Measurements from ENCODE around the gene SHISA7. TPM values are rescaled to one million over a fixed set of nuclear protein-coding genes. Genes with fewer than 3 reads are reported as not detected.
"Not testable (repeated sequence)": the region's sequence is repeated elsewhere in the genome, so short reads cannot be mapped to it uniquely, and the experiment has no call there.

SHISA7 gene
- total RNA-seq, 2 experiments from 2014 or later: not detected

DNA sequence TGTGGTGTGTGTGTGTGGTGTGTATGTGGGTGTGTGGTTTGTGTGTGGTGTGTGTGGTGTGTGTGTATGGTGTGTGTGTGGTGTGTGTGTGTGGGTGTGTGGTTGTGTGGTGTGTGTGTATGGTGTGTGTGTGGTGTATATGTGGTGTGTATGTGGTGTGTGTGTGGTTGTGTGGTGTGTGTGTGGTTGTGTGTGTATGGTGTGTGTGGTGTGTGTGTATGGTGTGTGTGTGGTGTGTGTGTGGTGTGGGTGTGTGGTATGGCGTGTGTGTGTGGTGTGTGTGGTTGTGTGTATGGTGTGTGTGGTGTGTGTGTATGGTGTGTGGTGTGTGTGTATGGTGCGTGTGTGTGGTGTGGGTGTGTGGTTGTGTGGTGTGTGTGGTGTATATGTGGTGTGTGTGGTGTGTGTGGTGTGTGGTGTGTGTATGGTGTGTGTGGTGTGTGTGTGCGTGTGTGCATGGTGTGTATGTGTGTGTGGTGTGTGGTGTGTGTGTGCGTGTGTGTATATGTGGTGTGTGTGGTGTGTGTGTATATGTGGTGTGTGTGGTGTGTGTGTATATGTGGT, 8.7 kb downstream of the SHISA7 start:
- peaks cover 51% of the 10 kb centered on the region for H3K27me3 Mint-ChIP-seq (ENCODE audit: low read depth)
- H3K4me3 Mint-ChIP-seq: no peak overlapping the region
- no peaks in the 10 kb centered on the region for H3K9me3 Mint-ChIP-seq
- no peaks in the 10 kb centered on the region for H3K36me3 Mint-ChIP-seq (ENCODE audit: low read depth)
- CTCF ChIA-PET: no interaction called here
- DNase-seq: no peak
- intact Hi-C loops (cut with micrococcal nuclease): no loop called here
- H3K4me1 Mint-ChIP-seq (ENCODE audit: low read depth): no peaks in the 10 kb centered on the region
- no peak overlapping the region for H3K27ac Mint-ChIP-seq

DNA sequence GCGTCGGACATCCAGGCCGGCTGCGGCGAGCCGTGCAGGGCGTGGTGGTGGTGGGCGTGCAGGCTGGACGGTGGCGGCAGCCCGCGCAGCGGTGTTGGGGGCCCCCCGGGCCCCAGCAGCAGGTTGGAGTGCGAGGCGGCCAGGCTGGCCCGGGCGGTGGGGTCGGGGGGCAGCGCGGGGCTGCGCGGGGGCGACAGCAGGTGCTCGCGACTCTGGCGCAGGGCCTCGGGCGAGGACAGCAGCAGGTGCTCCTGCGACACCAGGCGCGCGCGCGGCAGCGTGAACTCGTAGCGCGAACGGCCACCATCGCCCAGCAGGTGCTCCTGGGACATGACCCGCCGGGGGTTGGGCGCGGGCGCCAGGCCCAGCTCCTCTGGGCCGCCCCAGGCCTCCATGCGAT, 9.8 kb downstream of the SHISA7 start:
- Mint-ChIP-seq H3K27me3 (ENCODE audit: low read depth) (peaks cover 43% of the 10 kb centered on the region), H3K27ac (no peak overlapping the region), H3K4me1 (ENCODE audit: low read depth) (no peaks in the 10 kb centered on the region), H3K36me3 (ENCODE audit: low read depth) (no peaks in the 10 kb centered on the region), H3K4me3 (no peak overlapping the region), H3K9me3 (no peaks in the 10 kb centered on the region)
- CTCF ChIA-PET: no interaction called here
- intact Hi-C loops (cut with micrococcal nuclease): no loop called here
- DNase-seq: no peak

DNA sequence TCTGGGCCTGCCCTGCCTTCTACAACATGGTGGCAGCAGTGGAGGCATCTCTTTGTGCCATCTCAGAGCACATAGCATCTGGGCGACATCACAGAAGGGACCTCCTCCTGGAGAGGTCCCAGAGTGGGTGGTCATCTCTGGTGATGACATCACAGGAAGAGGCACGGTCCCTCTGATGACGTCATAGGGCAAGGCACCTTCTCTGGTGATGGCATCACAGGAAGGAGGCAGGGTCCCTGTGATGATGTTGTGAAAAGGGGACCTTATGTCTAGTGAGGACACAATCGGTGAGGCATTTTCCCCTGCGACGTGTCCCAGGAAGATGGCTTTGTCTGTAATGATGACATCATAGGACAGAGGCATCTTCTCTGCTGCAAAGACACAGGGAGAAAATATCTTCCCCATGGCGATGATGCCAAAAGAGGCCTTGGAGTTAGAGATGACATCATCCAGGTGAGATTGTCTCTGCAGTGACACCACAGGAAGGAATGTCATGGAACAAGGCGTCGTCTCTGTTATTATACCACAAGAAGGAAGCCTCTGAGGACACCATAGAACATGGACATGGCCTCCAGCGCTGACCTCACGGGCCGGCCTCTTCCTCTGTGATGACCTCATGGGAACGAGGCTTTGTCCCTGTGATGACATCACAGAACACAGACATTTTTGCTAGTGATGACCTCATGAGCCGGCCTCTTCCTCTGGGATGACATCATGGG, 10.7 kb downstream of the SHISA7 start:
- CTCF ChIA-PET: no interaction called here

DNA sequence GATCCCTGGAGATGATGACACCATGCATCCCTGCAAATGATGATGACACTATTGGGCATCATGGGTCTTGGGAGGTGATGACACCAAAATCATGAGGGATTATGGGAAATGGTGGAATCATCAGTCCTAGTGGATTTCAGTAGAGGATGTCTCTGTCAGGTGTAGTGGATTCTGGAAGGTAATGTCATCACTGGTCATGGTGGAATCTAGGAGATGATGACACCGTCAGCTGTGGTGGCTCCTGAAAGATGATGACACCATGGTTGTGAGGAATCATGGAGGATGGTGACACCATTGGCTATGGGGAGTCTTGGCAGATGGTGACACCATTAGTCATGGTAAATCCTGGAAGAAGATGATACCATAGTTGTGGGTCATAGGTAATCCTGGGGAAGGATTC, 11.9 kb downstream of the SHISA7 start:
- H3K36me3 Mint-ChIP-seq (ENCODE audit: low read depth): no peaks in the 10 kb centered on the region
- intact Hi-C loops (cut with micrococcal nuclease): no loop called here
- no peak for DNase-seq
- H3K4me3 Mint-ChIP-seq: no peak overlapping the region
- peaks cover 28% of the 10 kb centered on the region for H3K27me3 Mint-ChIP-seq (ENCODE audit: low read depth)
- CTCF ChIA-PET: no interaction called here
- H3K4me1 Mint-ChIP-seq (ENCODE audit: low read depth): no peaks in the 10 kb centered on the region
- no peak overlapping the region for H3K27ac Mint-ChIP-seq
- H3K9me3 Mint-ChIP-seq: no peaks in the 10 kb centered on the region

More for the DNA sequence above, 10.7 kb downstream of the SHISA7 start:
- Mint-ChIP-seq H3K4me1 (ENCODE audit: low read depth) (no peaks in the 10 kb centered on the region), H3K9me3 (no peaks in the 10 kb centered on the region), H3K4me3 (no peak overlapping the region), H3K27me3 (ENCODE audit: low read depth) (peaks cover 38% of the 10 kb centered on the region), H3K36me3 (ENCODE audit: low read depth) (no peaks in the 10 kb centered on the region), H3K27ac (no peak overlapping the region)
- no peak for DNase-seq
- intact Hi-C loops (cut with micrococcal nuclease): no loop called here

DNA sequence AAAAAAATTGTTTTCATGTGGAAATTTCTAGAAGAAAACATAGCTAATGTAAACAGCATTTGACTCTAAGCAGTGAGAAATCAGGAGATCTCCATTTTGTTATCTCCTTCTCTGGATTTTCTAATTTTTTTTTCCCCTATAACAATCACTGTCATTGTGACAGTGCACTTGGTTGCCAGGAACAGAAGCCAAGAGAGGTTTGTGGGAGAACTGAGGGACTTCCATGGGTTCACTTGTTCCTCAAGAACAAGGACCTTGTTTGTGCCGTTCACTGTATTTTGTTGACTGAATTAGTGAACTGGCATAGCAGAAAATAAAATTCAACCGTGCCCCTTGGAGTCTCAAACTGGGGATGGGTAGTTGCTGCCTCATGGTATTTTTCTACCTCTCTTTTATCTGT, 17.1 kb downstream of the SHISA7 start:
- Mint-ChIP-seq H3K27me3 (ENCODE audit: low read depth) (peaks cover 11% of the 10 kb centered on the region), H3K4me3 (no peak overlapping the region), H3K4me1 (ENCODE audit: low read depth) (peaks cover 8% of the 10 kb centered on the region), H3K9me3 (no peaks in the 10 kb centered on the region), H3K36me3 (ENCODE audit: low read depth) (no peaks in the 10 kb centered on the region), H3K27ac (no peak overlapping the region)
- CTCF ChIA-PET: interaction anchor here (0.6 kb wide), 1 partner anchor 69 kb away, joined by 4 read pairs; no protein-coding TSS in a partner anchor
- no peak for DNase-seq
- intact Hi-C loops (cut with micrococcal nuclease): no loop called here

DNA sequence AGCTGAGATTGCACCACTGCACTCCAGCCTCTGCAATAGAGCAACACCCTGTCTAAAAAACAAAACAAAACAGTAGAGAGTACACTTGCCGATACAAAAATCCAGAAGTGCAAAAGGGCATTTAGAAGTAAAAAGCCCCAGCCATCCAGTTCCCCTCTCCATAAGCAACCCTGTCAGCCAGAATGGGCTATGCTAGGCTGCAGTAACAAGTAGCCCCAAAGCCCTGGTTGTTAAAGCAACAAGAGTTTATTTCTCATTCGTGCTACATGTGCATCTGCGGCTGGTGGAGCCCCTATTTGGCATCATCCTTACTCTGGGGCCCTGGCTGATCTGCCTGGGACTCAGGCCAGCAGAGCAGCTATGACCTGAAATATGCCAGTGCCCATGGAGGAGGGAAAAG, 18.6 kb downstream of the SHISA7 start:
- Mint-ChIP-seq H3K27me3 (ENCODE audit: low read depth) (peaks cover 3% of the 10 kb centered on the region), H3K9me3 (no peaks in the 10 kb centered on the region), H3K36me3 (ENCODE audit: low read depth) (no peaks in the 10 kb centered on the region), H3K4me1 (ENCODE audit: low read depth) (peaks cover 11% of the 10 kb centered on the region), H3K4me3 (no peak overlapping the region), H3K27ac (no peak overlapping the region)
- no peak for DNase-seq
- CTCF ChIA-PET: no interaction called here
- intact Hi-C loops (cut with micrococcal nuclease): no loop called here

DNA sequence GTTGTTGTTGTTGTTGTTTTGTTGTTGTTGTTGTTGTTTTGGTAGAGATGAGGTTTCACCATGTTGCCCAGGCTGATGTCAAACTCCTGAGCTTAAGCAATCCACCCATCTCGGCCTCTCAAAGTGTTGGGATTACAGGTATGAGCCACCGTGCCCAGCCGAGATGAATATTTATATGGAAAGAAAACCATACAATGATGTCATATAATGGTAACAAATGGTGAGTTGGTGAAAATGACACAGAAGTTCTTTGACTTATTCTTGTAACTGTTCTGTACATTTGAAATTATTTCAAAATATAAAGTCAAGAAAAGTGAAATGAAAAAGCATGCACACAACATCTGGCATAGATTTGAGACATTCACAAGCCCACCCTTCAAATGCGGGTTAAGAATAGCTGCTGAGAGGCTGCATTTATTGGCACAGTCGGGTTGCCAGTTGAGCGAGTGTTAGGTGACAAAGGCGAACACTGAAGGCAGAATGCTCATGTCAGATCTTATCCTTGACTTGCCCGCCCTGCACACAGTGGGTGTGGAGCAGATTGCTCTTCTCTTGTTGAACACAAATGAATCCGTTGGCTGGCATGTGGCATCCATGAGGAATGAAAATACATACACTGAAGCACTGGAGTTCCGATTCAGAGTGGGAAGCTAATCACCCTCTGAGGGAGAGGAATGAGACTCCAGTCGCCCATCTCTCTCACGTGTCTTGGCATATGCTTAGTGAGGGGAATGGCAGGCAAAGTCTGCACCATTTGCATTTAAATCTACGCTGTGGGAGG, 19.7 kb downstream of the SHISA7 start:
- Mint-ChIP-seq H3K27me3 (ENCODE audit: low read depth) (no peaks in the 10 kb centered on the region), H3K4me1 (ENCODE audit: low read depth) (peaks cover 11% of the 10 kb centered on the region), H3K36me3 (ENCODE audit: low read depth) (no peaks in the 10 kb centered on the region), H3K9me3 (no peaks in the 10 kb centered on the region), H3K27ac (no peak overlapping the region), H3K4me3 (no peak overlapping the region)
- intact Hi-C loops (cut with micrococcal nuclease): no loop called here
- DNase-seq: no peak
- CTCF ChIA-PET: no interaction called here

DNA sequence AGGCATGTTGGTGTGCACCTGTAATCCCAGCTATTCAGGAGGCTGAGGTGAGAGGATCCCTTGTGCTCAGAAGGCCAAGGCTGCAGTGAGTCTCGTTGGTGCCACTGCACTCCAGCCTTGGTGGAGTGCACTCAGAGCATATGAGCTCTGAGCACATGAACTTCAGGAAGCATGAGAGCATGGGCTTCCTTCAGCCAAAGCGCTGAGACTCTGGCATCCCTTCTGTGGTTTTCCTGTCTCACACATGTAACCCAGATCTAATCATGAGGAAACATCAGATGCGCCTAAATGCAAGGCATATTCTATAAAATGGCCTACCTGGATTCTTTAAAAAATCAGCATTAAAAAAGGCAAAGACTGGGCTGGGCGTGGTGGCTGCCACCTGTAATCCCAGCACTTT, 21.8 kb downstream of the SHISA7 start:
- peak; percentile 23 for DNase-seq

DNA sequence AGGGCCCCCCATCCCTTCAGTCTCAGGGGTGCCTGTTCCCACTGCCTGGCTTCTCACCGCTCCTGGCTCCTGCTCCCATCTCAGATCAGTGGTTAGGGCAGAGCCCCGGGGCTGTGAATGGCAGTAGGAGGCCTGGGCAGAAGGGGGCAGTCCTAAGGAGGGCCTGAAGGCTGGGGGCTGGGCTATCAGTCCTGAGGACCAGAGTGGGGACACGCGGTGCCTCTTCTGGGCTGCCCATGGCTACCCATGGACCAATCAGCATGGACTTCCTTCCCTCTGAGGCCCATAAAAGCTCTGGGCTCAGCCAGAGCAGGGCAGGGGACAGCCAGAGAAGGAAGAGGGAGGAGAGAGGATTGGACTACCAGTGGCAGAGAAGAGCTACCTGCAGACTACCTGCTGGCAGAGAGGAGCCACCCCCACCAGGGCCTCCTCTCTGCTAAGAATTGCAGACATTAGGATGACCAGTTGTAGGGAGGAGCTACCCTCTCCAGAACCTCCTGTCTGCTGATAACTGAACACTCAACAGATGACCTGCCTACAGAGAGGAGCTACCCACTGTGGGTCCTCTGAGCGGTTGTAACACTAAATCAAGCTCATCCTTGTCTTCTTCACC, 23.4 kb downstream of the SHISA7 start:
- Mint-ChIP-seq H3K27ac (no peak overlapping the region), H3K27me3 (ENCODE audit: low read depth) (no peaks in the 10 kb centered on the region), H3K36me3 (ENCODE audit: low read depth) (no peaks in the 10 kb centered on the region), H3K4me1 (ENCODE audit: low read depth) (peaks cover 13% of the 10 kb centered on the region), H3K4me3 (no peak overlapping the region), H3K9me3 (no peaks in the 10 kb centered on the region)
- CTCF ChIA-PET: interaction anchor here (0.6 to 3.4 kb wide), 7 partner anchors 10 to 279 kb away, joined by 3 to 13 read pairs (median 4); no protein-coding TSS in a partner anchor
- DNase-seq: no peak
- intact Hi-C loops (cut with micrococcal nuclease): no loop called here

More for the DNA sequence above, 21.8 kb downstream of the SHISA7 start:
- H3K9me3 Mint-ChIP-seq; H3K27ac Mint-ChIP-seq; H3K36me3 Mint-ChIP-seq (ENCODE audit: low read depth); H3K4me3 Mint-ChIP-seq; H3K27me3 Mint-ChIP-seq (ENCODE audit: low read depth); intact Hi-C loops (cut with micrococcal nuclease): not testable (repeated sequence)
- CTCF ChIA-PET: interaction anchor here (0.6 to 1.6 kb wide), 3 partner anchors 130 to 276 kb away, joined by 3 to 4 read pairs (median 3); no protein-coding TSS in a partner anchor
- H3K4me1 Mint-ChIP-seq (ENCODE audit: low read depth): peaks cover 13% of the 10 kb centered on the region

DNA sequence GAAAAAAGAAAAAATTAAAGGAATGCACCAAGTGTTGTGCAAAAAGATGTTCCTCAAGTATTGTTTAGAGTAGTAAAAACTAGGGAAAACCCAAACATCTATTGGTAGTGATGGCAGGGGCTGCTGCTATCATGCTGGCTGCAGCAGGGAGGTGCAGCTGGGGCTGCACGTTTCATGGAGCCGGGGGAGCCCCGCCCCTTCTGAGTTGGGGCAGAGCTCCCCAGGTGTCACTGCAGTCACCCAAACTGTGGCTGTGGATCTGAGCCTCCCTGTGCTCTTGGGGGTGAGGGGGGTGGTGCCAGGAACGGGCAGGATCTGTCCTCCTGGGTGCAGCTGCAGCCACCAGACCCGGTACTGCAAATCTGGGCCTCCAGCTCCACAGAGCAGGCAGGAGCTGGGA, 24.0 kb downstream of the SHISA7 start:
- intact Hi-C loops (cut with micrococcal nuclease): no loop called here
- DNase-seq: no peak
- H3K36me3 Mint-ChIP-seq (ENCODE audit: low read depth): no peaks in the 10 kb centered on the region
- CTCF ChIA-PET: interaction anchor here (0.8 to 3.4 kb wide), 7 partner anchors 9 to 279 kb away, joined by 3 to 13 read pairs (median 3); no protein-coding TSS in a partner anchor
- no peaks in the 10 kb centered on the region for H3K27me3 Mint-ChIP-seq (ENCODE audit: low read depth)
- no peaks in the 10 kb centered on the region for H3K9me3 Mint-ChIP-seq
- no peak overlapping the region for H3K4me3 Mint-ChIP-seq
- no peak overlapping the region for H3K27ac Mint-ChIP-seq
- peaks cover 13% of the 10 kb centered on the region for H3K4me1 Mint-ChIP-seq (ENCODE audit: low read depth)

DNA sequence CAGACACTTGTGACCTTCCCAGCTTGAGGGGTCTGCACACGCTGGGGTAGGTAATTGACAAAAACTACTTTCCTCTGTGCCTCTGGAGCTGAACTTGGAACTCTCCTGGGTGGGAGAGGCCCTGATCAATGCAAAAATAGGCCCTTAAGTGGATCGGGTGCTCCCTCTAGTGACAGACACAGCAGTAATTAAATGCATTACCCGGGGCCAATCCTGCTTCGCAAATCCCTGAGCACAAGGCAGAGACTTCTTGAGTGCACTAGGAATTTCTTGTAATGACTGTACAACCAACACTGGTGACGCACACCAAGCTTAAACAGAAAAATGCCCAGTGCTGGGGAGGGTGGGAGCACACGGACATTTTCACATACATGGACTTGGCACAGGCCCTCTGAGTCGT, 24.9 kb downstream of the SHISA7 start:
- no peak overlapping the region for H3K27ac Mint-ChIP-seq

DNA sequence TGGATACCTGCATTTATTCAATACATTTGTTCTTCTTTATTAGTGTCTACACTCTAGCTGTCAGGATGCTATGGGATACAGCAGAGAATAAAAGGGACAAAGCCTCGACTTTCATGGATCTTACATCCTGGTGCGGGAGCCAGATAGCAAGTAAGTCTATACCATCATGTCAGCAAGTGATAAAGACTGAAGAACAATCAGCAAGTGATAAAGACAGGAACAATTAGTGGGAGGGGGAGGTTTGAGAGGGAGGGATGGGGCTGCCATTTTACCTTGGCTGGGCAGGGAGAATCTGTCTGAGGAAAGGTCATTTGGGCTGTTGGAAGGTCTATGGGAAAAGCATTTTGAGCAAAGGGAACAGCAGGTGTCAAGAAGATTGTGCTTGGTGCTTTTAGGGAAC, 32.9 kb downstream of the SHISA7 start:
- CTCF ChIA-PET: interaction anchor here (1.5 kb wide), 1 partner anchor 118 kb away, joined by 4 read pairs; no protein-coding TSS in a partner anchor

More for the DNA sequence above, 24.9 kb downstream of the SHISA7 start:
- Mint-ChIP-seq H3K36me3 (ENCODE audit: low read depth) (no peaks in the 10 kb centered on the region), H3K4me1 (ENCODE audit: low read depth) (peaks cover 13% of the 10 kb centered on the region), H3K4me3 (no peak overlapping the region), H3K9me3 (no peaks in the 10 kb centered on the region), H3K27me3 (ENCODE audit: low read depth) (no peaks in the 10 kb centered on the region)
- intact Hi-C loops (cut with micrococcal nuclease): loop anchor here (1.0 kb wide), 2 partner anchors 206 to 277 kb away; no protein-coding TSS in a partner anchor
- peak; percentile 73 for DNase-seq
- CTCF ChIA-PET: interaction anchor here (0.5 to 3.4 kb wide), 10 partner anchors 10 to 1144 kb away, joined by 3 to 13 read pairs (median 4); partner anchors contain the start of gene TMEM238

More for the DNA sequence above, 32.9 kb downstream of the SHISA7 start:
- Mint-ChIP-seq H3K4me3 (no peak overlapping the region), H3K4me1 (ENCODE audit: low read depth) (peaks cover 25% of the 10 kb centered on the region), H3K36me3 (ENCODE audit: low read depth) (peaks cover 24% of the 10 kb centered on the region), H3K9me3 (peaks cover 4% of the 10 kb centered on the region), H3K27ac (no peak overlapping the region), H3K27me3 (ENCODE audit: low read depth) (no peaks in the 10 kb centered on the region)
- DNase-seq: no peak
- intact Hi-C loops (cut with micrococcal nuclease): no loop called here
